GM21825 (cell line): ENCODE data around the gene PUM1.
A peak's percentile ranks its signal among the peaks of the same experiment; 100 is the strongest.

ENCODE experiments used
- ATAC-seq: cut with Tn5 transposase; IDR thresholded peaks from one replicate; pipeline ENCODE4 v1.9.1; 2021; ENCODE audit warnings: mild to moderate bottlenecking, moderate library complexity; ENCODE audit not compliant: unreplicated experiment

The PUM1 gene

GRCh38 chr1:31029026-31029425, 36.5 kb downstream of the PUM1 start:
- no peak for ATAC-seq

GRCh38 chr1:31027693-31028526, 37.6 kb downstream of the PUM1 start:
- no peak for ATAC-seq

- no peak for ATAC-seq
Measured at GRCh38 chr1:31022259-31022658, 43.3 kb downstream of the PUM1 start.

GRCh38 chr1:31020007-31020790, 45.3 kb downstream of the PUM1 start:
- no peak for ATAC-seq

GRCh38 chr1:31019401-31019800, 46.1 kb downstream of the PUM1 start:
- no peak for ATAC-seq

- ATAC-seq = no peak
Measured at GRCh38 chr1:31016868-31017267, 48.6 kb downstream of the PUM1 start.

- peak; percentile 42 for ATAC-seq
Measured at GRCh38 chr1:31013187-31013864, 52.2 kb downstream of the PUM1 start.

- no peak for ATAC-seq
Measured at GRCh38 chr1:31012210-31012924, 53.1 kb downstream of the PUM1 start.

- ATAC-seq = no peak
Measured at GRCh38 chr1:31011719-31012118, 53.8 kb downstream of the PUM1 start.

- ATAC-seq = peak; percentile 41
Measured at GRCh38 chr1:31010086-31010989, 55.2 kb downstream of the PUM1 start.

- no peak for ATAC-seq
Measured at GRCh38 chr1:31007462-31007991, 58.0 kb downstream of the PUM1 start.

GRCh38 chr1:31006747-31007146, 58.8 kb downstream of the PUM1 start:
- ATAC-seq = no peak

GRCh38 chr1:31005617-31006166, 59.8 kb downstream of the PUM1 start:
- no peak for ATAC-seq

GRCh38 chr1:31005198-31005597, 60.3 kb downstream of the PUM1 start:
- ATAC-seq = no peak

GRCh38 chr1:31004231-31004621, 61.3 kb downstream of the PUM1 start:
- ATAC-seq = peak; percentile 50

- ATAC-seq = no peak
Measured at GRCh38 chr1:31003613-31004230, 61.8 kb downstream of the PUM1 start.

- ATAC-seq = no peak
Measured at GRCh38 chr1:31000301-31000700, 65.2 kb downstream of the PUM1 start.

- ATAC-seq = no peak
Measured at GRCh38 chr1:30998887-30999286, 66.6 kb downstream of the PUM1 start.

- ATAC-seq = no peak
Measured at GRCh38 chr1:30998171-30998570, 67.3 kb downstream of the PUM1 start.
